LNCAP (cell line): ENCODE measurements around the gene GCNA.

Experiments
- CTCF ChIP-seq: fragments of 450-650 bp; IDR thresholded peaks from 2 replicates; pipeline ENCODE4 v1.5.1; 2017; ENCODE audit warnings: mild to moderate bottlenecking

The GCNA gene

GRCh38 chrX:71573590-71573989 lies 4.6 kb upstream of the GCNA start:
- TF ChIP-seq CTCF, result no peak

- no peak for TF ChIP-seq CTCF
Observed at GRCh38 chrX:71577682-71578081, 555 bp upstream of the GCNA start.

GRCh38 chrX:71579136-71579989 lies 1.1 kb downstream of the GCNA start:
- TF ChIP-seq CTCF, result no peak

- no peak for TF ChIP-seq CTCF
Observed at GRCh38 chrX:71579990-71580380, 1.7 kb downstream of the GCNA start.

- no peak for TF ChIP-seq CTCF
Observed at GRCh38 chrX:71581210-71581609, 3.0 kb downstream of the GCNA start.

- TF ChIP-seq CTCF, result no peak
Observed at GRCh38 chrX:71586929-71587328, 8.7 kb downstream of the GCNA start.

- no peak for TF ChIP-seq CTCF
Observed at GRCh38 chrX:71599965-71600364, 21.7 kb downstream of the GCNA start.

GRCh38 chrX:71603618-71604017 lies 25.4 kb downstream of the GCNA start:
- TF ChIP-seq CTCF, result no peak
